MCF 10A (cell line): ENCODE measurements around the gene SLN. TPM values are rescaled to one million over a fixed set of nuclear protein-coding genes. Genes with fewer than 3 reads are reported as not detected.

Source experiments
- BruUV-seq: library from RNA; stranded (reverse); fragments of 400-500 nt; replicated peaks from 2 replicates; lab custom pipeline; 2021; lab: Mats Ljungman, UMichigan
- CTCF ChIA-PET: fragments of 300-600 bp; sonication (Branson Sonifier 250); formaldehyde crosslinking; extraction: SDS; loops from one replicate; lab custom pipeline; 2021; ENCODE audit warnings: antibody characterized with exemption, inconsistent platforms; lab: Yijun Ruan, JAX
- POLR2A ChIA-PET: fragments of 300-600, 350-650 bp; sonication (Branson Sonifier 250); formaldehyde crosslinking; extraction: SDS; loops from one replicate; lab custom pipeline; 2020; ENCODE audit warnings: antibody characterized with exemption, inconsistent platforms; lab: Yijun Ruan, JAX
- DNase-seq: peaks from one replicate; pipeline ENCODE4 v3.0.0-alpha.2; 2018; ENCODE audit not compliant: unreplicated experiment
- H3K27ac Mint-ChIP-seq: one replicate; pipeline ENCODE4 v1.8.0; 2022; ENCODE audit warnings: mild to moderate bottlenecking, low read depth, mixed read lengths; ENCODE audit not compliant: unreplicated experiment
- H3K27me3 Mint-ChIP-seq: one replicate; pipeline ENCODE4 v1.8.0; 2022; ENCODE audit warnings: mixed read lengths; ENCODE audit not compliant: insufficient read depth, unreplicated experiment
- H3K36me3 Mint-ChIP-seq: one replicate; pipeline ENCODE4 v1.8.0; 2022; ENCODE audit warnings: mild to moderate bottlenecking, moderate library complexity, mixed read lengths; ENCODE audit not compliant: insufficient read depth, unreplicated experiment
- H3K4me1 Mint-ChIP-seq: one replicate; pipeline ENCODE4 v1.8.0; 2022; ENCODE audit warnings: mixed read lengths; ENCODE audit not compliant: insufficient read depth, unreplicated experiment
- H3K4me3 Mint-ChIP-seq: one replicate; pipeline ENCODE4 v1.8.0; 2022; ENCODE audit warnings: mild to moderate bottlenecking, moderate library complexity, mixed read lengths; ENCODE audit not compliant: unreplicated experiment
- H3K9me3 Mint-ChIP-seq: one replicate; pipeline ENCODE4 v1.8.0; 2022; ENCODE audit warnings: mixed read lengths; ENCODE audit not compliant: unreplicated experiment
- intact Hi-C: fragments of 100-400 bp; cut with micrococcal nuclease; formaldehyde crosslinking; loops from 2 replicates; pipeline ENCODE4 v1.14.1; 2022
- total RNA-seq: library from RNA; stranded (reverse); gene quantifications from 2 replicates; pipeline ENCODE4 v1.2.3, GENCODE V29; 2022
- TF ChIP-seq, protein P1 (sequence below): fragments of 200-600 bp; IDR thresholded peaks from one replicate; pipeline ENCODE4 v1.8.0; 2022; ENCODE audit warnings: antibody characterized with exemption, mild to moderate bottlenecking; ENCODE audit not compliant: unreplicated experiment

SLN gene
- total RNA-seq, 1 experiment from 2014 or later, result not detected

DNA sequence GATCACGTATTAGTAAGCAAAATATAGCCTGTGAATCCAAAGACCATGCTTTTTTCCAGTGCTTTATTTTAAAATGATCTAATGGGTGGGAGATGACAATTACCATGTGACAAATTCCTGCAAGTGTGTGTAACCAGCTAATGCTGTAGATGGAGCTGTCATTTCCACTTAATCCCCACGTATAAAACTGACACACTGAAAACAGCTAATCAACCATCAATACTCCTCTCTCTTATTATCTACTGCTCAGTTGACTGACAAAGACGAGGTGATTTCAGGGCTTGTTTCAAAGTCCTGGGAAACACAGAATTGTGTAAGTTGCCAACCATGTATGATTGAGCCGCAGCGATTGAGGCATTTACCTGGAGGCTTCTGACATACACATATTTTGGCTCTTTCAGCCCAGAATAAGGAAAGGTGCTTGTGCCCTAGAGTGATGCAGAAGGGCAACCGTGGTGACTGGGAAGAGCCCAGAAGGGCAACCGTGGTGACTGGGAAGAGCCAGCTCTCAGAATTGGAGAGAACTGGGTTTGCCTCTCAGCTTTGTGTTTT is 9.7 kb downstream of the SLN start:
- Mint-ChIP-seq H3K9me3 (no peaks in the 10 kb centered on the region), H3K27ac (no peak overlapping the region), H3K4me1 (peaks cover 23% of the 10 kb centered on the region), H3K27me3 (no peaks in the 10 kb centered on the region), H3K36me3 (no peaks in the 10 kb centered on the region), H3K4me3 (no peak overlapping the region)
- BruUV-seq, result no TSS peak
- TF ChIP-seq, protein P1, sequence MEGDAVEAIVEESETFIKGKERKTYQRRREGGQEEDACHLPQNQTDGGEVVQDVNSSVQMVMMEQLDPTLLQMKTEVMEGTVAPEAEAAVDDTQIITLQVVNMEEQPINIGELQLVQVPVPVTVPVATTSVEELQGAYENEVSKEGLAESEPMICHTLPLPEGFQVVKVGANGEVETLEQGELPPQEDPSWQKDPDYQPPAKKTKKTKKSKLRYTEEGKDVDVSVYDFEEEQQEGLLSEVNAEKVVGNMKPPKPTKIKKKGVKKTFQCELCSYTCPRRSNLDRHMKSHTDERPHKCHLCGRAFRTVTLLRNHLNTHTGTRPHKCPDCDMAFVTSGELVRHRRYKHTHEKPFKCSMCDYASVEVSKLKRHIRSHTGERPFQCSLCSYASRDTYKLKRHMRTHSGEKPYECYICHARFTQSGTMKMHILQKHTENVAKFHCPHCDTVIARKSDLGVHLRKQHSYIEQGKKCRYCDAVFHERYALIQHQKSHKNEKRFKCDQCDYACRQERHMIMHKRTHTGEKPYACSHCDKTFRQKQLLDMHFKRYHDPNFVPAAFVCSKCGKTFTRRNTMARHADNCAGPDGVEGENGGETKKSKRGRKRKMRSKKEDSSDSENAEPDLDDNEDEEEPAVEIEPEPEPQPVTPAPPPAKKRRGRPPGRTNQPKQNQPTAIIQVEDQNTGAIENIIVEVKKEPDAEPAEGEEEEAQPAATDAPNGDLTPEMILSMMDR, result no peak
- POLR2A ChIA-PET, result interaction anchor here (0.8 kb wide), 1 partner anchor 17 kb away, joined by 3 read pairs; no protein-coding TSS in a partner anchor
- intact Hi-C loops, result no loop called here
- DNase-seq, result no peak
- CTCF ChIA-PET, result interaction anchor here (0.7 to 1.1 kb wide), 3 partner anchors 13 to 139 kb away, joined by 3 to 4 read pairs (median 4); no protein-coding TSS in a partner anchor

DNA sequence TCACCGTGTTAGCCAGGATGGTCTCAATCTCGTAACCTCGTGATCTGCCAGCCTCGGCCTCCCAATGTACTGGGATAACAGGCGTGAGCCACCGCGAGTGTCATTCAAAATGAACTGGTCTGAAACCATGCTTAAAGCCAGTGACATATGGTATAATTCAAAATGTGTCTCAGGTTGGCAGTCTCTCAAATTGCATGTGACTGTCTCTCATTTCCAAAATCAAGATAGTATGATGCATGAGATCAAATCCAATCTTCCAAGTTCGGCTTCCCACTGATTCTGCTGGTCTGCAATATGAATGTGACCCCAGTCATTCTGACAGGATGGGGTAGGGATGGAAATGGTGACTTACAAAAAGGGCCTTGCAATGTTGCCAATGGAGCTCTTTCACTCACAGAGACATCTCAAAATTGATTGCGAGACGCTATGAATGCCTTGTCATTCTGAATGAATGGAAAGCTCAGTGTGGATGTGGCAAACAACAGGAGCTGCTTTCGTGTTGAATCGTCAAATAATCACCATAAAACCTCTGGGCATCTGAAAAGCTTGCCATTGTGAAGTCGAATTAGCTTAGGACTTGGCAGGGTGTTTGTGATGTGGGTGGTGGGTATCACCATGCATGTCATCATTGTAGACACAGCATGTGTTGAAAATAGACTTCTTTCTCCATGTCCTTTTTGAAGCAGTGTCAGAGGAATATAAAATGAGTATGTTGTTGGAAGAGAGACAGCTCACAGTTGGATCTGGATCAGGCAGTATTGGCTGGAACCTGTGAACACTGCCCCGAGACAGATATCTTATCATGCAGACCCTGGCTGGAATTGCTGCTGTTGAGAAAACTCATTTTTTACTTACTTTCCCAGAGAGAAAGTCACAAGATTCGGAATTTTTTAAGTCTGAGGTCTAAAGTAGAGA is 12.2 kb downstream of the SLN start:
- intact Hi-C loops, result no loop called here
- Mint-ChIP-seq H3K4me1 (peaks cover 23% of the 10 kb centered on the region), H3K36me3 (no peaks in the 10 kb centered on the region), H3K27ac (no peak overlapping the region), H3K27me3 (no peaks in the 10 kb centered on the region), H3K9me3 (no peaks in the 10 kb centered on the region), H3K4me3 (no peak overlapping the region)
- DNase-seq, result no peak
- ChIA-PET CTCF (interaction anchor here (0.6 kb wide), 1 partner anchor 21 kb away, joined by 3 read pairs; no protein-coding TSS in a partner anchor), POLR2A (no interaction called here)
- BruUV-seq, result no TSS peak
- TF ChIP-seq, protein P1, result no peak

DNA sequence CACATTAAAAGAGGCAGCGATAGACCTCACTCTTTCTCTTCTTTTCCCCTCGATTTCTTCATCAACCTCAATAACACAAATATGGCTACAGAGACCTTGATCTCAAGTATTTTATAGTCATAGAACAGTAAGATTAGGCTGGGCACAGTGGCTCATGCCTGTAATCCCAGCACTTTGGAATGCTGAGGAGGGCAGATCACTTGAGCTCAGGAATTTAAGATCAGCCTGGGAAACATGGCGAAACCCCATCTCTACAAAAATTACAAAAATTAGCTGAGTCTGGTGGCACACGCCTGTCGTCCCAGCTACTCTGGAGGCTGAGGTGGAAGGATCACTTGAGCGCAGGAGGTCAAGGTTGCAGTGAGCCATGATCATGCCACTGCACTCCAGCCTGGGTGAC is 14.6 kb downstream of the SLN start:
- POLR2A ChIA-PET, result no interaction called here

More for the DNA sequence above, 14.6 kb downstream of the SLN start:
- H3K4me1 Mint-ChIP-seq, result peaks cover 7% of the 10 kb centered on the region
- intact Hi-C loops, result no loop called here
- H3K36me3 Mint-ChIP-seq, result no peaks in the 10 kb centered on the region
- no TSS peak for BruUV-seq
- no peaks in the 10 kb centered on the region for H3K27me3 Mint-ChIP-seq
- no peaks in the 10 kb centered on the region for H3K9me3 Mint-ChIP-seq
- CTCF ChIA-PET, result interaction anchor here (0.7 to 1.7 kb wide), 7 partner anchors 8 to 150 kb away, joined by 3 to 8 read pairs (median 3); no protein-coding TSS in a partner anchor
- TF ChIP-seq, protein P1, result no peak
- H3K4me3 Mint-ChIP-seq, result no peak overlapping the region
- H3K27ac Mint-ChIP-seq, result no peak overlapping the region
- no peak for DNase-seq
